HG03571 (cell line): ENCODE measurements around the gene NOS2.

Source experiments
- ATAC-seq: cut with Tn5 transposase; IDR thresholded peaks from one replicate; pipeline ENCODE4 v1.9.1; 2021; ENCODE audit not compliant: unreplicated experiment

NOS2 gene

DNA sequence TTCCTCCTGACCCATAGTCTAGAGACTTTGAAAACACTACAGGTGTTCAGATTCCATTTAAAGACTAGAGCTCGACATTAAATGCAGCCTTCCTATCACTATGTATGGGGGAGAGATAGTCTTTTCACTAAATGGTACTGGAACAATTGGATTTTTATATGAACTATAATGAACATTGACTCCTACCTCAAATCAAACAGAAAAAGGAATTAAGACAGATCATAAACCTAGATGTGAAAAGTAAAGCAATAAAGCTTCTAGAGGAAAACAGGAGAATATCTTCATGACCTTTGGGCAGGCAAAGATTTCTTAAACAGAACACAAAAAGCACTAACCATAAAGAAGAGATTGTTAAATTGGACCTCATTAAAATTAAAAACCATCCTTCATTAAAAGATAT is 18.8 kb upstream of the NOS2 start:
- ATAC-seq = no peak

GRCh38 chr17:27818401-27819105 is 18.2 kb upstream of the NOS2 start:
- ATAC-seq = no peak

GRCh38 chr17:27817731-27818130 is 17.4 kb upstream of the NOS2 start:
- no peak for ATAC-seq

GRCh38 chr17:27816946-27817345 is 16.6 kb upstream of the NOS2 start:
- ATAC-seq = no peak

DNA sequence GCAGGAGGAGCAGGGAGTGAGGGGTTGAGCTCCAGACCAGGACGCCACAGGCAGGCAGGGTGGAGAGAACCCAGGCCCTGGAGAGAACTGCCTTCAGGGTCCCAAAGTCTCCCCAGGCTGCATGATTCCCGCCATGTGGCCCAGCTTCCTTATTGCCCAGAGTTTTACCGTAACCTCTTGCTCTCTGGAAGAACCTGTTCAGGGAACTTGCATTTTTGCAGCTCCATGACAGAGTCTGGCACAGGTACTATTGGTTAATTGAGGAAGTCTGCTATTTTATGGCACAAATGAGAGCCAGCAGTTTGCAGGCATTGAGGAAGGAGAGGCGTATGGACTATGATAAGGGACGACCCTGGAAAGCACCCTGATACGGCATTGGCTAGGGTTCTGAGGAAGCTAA is 11.6 kb upstream of the NOS2 start:
- ATAC-seq = no peak

- ATAC-seq = no peak
Observed at GRCh38 chr17:27810902-27811557, 10.7 kb upstream of the NOS2 start.

DNA sequence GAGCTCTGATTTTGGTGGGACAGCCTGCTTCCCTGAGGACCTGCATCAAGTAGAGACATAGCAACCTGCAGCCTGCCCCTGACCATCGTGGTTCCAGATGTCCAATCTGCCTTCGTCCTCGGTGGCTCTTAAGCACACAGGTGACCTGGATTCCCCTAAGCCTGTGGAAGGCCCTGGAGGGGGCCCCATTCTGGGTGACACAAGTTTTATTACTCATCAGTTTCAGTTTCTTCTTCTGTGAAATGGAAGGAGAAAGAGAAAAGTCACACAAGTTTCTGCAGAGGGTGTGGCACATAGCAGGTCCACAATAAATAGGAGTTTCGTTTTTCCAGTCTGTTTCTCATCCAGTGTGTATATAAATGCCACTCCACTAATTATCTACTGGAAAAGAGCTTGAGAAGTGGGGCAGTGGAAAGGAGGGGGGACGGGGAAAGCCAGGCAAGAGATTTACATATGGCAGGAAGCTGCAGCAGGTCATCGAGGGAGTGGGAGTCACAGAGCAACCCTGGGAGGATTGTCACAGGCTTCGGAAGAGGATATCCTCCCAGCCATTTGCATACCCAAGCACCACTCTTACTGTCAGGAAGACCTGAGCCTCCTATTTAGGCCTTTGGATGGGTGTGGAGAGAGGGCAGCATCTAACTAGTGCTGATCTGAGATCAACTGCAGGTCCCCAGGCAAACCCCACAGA is 10.0 kb upstream of the NOS2 start:
- no peak for ATAC-seq

- no peak for ATAC-seq
Observed at GRCh38 chr17:27809555-27809954, 9.2 kb upstream of the NOS2 start.

GRCh38 chr17:27808628-27809027 is 8.3 kb upstream of the NOS2 start:
- ATAC-seq = no peak

GRCh38 chr17:27807567-27808470 is 7.5 kb upstream of the NOS2 start:
- ATAC-seq = peak; percentile 43

DNA sequence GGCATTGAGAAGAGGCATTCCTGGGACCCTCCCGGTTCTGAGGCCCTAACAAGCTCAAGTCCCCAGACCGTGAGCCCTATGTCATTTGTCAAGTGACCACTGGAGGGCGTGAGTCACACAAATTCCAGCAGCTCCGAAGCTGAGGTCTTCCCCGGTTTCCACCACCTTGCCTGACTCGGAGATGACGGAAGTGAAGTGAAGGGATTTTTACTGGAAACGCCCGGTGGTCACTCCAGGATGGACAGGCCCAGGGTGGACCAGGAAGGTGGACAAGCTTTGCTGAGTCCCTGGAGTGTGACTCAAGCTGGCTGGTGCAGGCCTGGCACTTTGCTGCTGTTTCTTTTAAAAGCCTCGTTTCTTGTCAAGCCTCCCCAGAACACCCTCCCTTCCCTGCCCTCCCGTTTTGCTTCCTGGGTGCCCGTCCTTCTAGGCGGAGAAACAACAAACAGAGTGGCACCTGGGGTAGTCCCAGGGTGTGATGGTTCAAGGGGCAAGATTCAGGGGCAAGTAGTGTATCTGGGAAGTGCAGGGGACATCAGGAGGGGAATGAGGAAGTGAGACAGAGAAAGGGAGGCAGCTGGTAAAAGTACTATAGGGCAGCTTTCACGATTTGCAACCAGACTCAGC is 5.3 kb upstream of the NOS2 start:
- no peak for ATAC-seq

DNA sequence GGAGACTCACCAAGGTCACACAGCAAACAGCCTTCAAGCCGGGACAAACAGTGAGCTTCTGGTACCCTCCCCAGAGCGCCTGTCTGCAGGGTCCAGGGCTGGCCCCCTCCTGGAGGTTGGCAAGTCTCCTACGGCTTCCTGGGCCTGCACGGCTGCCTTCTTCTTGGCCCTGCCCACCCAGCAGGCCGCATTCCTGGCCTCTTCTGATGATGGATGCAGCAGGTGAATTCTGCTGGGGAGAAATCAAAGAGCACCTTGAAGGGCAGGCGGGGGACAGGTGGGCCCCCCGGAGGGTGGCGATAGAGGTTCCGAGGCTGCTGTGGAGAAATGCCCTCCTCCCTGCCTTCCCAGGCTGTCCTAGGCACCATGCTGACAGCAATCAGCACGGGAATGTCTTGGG is 3.8 kb upstream of the NOS2 start:
- no peak for ATAC-seq

DNA sequence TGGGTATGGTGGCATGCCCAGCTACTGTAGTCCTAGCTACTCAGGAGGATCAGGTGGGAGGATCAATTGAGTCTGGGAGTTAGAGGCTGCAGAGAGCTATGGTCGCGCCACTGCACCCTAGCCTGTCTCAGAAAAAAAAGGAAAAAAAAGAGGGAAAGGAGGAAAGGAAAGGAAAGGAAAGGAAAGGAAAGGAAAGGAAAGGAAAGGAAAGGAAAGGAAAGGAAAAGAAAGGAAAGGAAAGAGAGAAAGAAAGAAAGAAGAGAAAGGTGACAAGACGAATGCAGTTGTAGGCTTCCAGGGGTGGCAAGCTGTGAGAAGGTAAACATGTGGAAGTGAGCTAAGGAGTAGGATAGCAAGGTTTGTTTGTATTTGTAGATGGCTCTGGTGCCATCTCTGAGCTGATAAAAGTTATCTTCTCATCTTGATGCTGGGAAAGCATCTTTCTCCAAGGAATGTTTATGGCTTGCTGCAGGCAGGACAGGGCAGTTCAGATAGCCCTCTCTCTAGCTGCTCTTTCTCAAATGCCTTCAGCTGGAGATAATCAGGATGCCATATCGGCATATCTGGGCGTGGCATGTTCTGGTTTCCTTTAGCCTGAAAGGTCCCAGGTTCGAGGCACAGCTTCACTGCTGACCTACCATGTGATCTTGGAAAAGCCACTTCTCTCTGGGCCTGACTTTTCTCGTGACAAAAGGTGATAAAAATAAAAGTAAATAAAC is 2.8 kb upstream of the NOS2 start:
- no peak for ATAC-seq

- no peak for ATAC-seq
Observed at GRCh38 chr17:27802033-27802432, 1.7 kb upstream of the NOS2 start.

DNA sequence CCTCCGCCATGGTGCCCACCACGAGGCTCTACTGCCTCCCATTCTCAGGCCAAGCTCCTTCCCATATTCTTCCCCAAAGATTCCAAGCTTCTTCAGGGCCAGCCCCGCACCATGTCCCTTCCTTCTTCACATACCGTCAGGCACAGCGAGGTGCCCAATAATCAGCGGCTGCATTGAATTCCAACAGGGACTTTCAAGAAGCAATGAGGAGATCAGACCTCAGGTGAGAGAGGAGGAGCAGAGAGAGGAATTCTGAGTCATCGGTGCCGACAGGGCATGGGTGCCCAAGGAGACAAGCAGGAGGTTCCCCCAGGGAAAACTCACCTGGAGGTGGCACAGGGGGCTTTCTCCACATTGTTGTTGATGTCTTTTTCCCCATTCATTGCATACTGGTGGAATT is 2.0 kb downstream of the NOS2 start:
- no peak for ATAC-seq

DNA sequence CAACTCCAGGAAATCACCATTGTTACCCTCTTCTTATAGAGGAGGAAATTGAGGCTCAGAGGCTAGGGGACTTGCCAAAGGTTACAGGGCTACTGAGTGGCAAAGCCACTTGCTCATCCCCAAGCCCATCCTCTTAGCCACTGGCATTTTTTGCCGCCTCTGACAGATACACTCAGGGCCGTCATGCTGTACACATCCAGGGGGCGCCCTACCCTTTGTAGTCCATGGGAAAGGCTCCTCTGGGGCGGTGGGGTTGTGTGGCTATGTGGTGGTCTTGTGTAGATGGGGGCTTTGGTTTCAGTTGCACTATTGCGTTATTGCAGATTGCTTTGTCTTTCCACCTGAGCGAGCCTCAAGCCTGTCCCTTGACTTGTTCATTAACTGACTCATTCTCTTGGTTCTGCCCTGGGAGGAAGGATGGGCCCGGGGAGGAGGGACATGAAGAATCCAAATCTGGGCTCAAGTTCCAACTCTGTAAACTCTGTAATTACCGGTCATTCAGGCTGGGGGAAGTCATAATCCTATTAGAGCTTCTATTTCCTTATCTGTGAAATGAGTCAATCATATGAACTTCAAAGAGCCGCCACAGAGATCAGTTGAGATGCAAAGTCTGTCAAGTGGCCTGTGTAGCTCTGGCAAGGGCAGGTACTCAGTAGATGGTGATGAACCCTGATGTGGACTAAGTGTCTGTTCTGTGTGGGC is 2.8 kb downstream of the NOS2 start:
- no peak for ATAC-seq

DNA sequence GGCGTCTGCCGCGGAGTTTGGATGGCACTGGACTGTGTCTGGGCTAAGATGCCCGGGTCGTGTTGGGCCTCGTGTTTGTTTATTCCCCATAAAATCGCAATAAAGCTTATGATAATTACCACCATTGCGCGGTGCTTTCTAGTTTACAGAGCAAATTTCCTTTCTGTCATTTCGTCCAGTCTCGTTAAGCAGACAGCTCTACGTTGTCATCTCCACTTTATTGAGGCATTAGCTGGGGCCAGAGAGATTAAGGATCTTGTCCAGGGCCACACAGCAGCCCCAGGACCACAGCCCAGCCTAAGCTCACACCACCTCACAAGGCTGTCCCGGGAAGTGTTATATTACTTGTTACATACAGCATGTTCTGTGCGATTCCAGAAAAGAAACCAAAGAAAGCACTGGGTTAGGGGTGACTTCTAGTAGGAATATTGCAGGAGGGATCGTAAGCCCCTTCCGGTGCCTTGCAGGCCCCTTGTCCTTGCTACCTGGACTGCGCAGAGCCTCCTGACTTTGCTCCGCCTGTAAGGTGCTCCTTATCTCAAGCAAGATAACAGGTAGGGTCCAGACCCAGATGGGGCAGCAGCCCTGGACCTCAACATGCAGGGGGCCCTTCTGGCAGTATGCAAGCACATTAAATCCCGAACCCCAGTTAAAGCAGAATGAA is 6.3 kb downstream of the NOS2 start:
- ATAC-seq = no peak

GRCh38 chr17:27793168-27793905 is 7.0 kb downstream of the NOS2 start:
- ATAC-seq = no peak
